Right cardiac atrium (tissue), 5 donors: ENCODE data around the gene TBC1D7. TPM values are rescaled to one million over a fixed set of nuclear protein-coding genes. Genes with fewer than 3 reads are reported as not detected.
"Not testable (repeated sequence)": the region's sequence is repeated elsewhere in the genome, so short reads cannot be mapped to it uniquely, and the experiment has no call there.

Experiments used
- ATAC-seq, 2 donors: fragments of 200-7000 bp; cut with Tn5 transposase; one replicate each; pipeline versions ENCODE4 v1.8.0 to v1.9.1; 2020; ENCODE audit warnings: moderate library complexity in 2 of 2, mild to moderate bottlenecking in 1 of 2
- DNase-seq, 3 donors: peaks; one replicate each; pipeline ENCODE4 v3.0.0-alpha.2; 2020
- H3K27ac ChIP-seq: one replicate; pipeline ENCODE4 v1.5.1; 2013; ENCODE audit warnings: mild to moderate bottlenecking, low read length, control low read depth, moderate library complexity
- H3K27me3 ChIP-seq: one replicate; pipeline ENCODE4 v1.6.1; 2013; ENCODE audit not compliant: control insufficient read depth, insufficient read depth
- H3K4me1 ChIP-seq: one replicate; pipeline ENCODE4 v1.6.1; 2013; ENCODE audit warnings: low read length; ENCODE audit not compliant: control insufficient read depth, insufficient read depth
- H3K4me3 ChIP-seq: one replicate; pipeline ENCODE4 v1.5.1; 2013; ENCODE audit warnings: low read length, control low read depth
- H3K9me3 ChIP-seq: one replicate; pipeline ENCODE4 v1.6.1; 2013; ENCODE audit warnings: low read length; ENCODE audit not compliant: control insufficient read depth
- WGBS: extraction: QIAGEN DNeasy Blood & Tissue Kit; methylation state at CpG from one replicate; pipeline ENCODE4 v1.1.7; 2013; 5-methylcytosine and 5-hydroxymethylcytosine counted together
- intact Hi-C, 4 donors: fragments of 100-400 bp; cut with DNase I; formaldehyde crosslinking; loops; one replicate each; pipeline versions ENCODE4 v1.11.0 to v1.14.0; 2022 to 2023
- polyA plus RNA-seq: library from polyadenylated mRNA; stranded (reverse); fragments of 200-250 nt; gene quantifications from one replicate; pipeline ENCODE4 v1.2.3, GENCODE V29; 2013
- total RNA-seq, 4 donors: library from RNA; stranded (reverse); fragmentation: NEBNext Ultra II Directional; extraction: Animal tissue kit (Norgen Biotek cat#: 25700); gene quantifications; one replicate each; pipeline ENCODE4 v1.2.1, GENCODE V29; 2021
- donor health status: healthy with polysubstance abuse.
- donor health status: DM: no; HTN: yes; CAD: no.
- donor health status: DM: no; HTN: no; CAD: no.
- donor health status: DM: no; HTN: yes; CAD: no; lungs with severe emphysema.
- donor health status: DM: yes; HTN: yes; CAD: no.

TBC1D7 gene
- total and polyA plus RNA-seq, 5 donors, result 21.0 to 41.8 (median 26.2) TPM

DNA sequence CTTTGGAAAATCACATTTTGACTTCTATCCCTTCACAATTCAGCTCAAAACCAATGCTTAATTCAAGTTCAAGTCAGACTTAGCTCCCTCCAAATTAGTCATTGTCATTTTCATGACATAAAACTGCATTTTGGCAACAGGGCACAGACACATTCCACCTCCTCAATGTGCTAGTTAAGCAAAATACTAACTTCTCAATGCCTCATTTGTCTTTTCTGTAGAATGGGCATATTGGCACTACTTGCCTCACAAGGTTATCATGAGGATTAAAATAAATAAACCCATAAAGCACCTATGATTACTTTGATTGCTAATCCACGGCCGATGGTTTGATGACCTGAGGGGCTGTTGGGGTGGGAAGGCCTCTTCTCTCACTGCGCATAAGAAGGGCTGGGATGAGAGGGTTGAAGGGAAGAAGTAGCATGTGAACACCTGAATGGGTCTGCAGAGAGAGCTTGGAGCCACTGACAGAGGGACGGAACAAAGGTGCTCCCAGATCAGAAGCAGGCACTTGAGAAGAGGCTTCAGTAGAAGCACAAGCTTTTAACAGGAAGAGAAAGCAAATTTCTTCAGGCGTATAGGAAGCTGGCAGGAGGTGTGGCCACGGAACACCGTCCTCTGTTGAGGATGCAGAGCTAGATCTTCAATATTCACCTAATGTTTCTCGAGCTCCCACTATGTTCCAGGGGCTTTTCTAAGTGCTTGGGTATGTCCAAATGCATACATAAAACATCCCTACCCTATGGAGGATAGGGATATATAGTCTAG is 11.7 kb upstream of the TBC1D7 start:
- Histone ChIP-seq H3K9me3 (no peaks in the 10 kb centered on the region), H3K4me1 (no peaks in the 10 kb centered on the region), H3K4me3 (no peak overlapping the region), H3K27me3 (no peaks in the 10 kb centered on the region), H3K27ac (no peak overlapping the region)
- intact Hi-C loops, result loop anchor here (5.0 to 10.0 kb wide), 5 partner anchors 75 to 235 kb away; partner anchors contain the start of genes GFOD1 (in 2 of the 4) and SIRT5 (in 1 of the 4)
- WGBS, result 74% methylated on average over 8 of the region's 8 CpGs
- no peak for ATAC-seq
- DNase-seq, result peak in 1 of 3 donors; percentile 42

- 76% methylated on average over 5 of the region's 5 CpGs for whole genome bisulfite sequencing
- intact Hi-C loops, result loop anchor here (5.0 to 10.0 kb wide), 5 partner anchors 77 to 237 kb away; partner anchors contain the start of genes GFOD1 (in 2 of the 4) and SIRT5 (in 1 of the 4)
- DNase-seq (peak in 1 of 3 donors; percentile 50), ATAC-seq (no peak)
- no peaks in the 10 kb centered on the region for H3K27me3 ChIP-seq
- H3K9me3 ChIP-seq, result no peaks in the 10 kb centered on the region
- H3K27ac ChIP-seq, result no peak overlapping the region
- no peaks in the 10 kb centered on the region for H3K4me1 ChIP-seq
- no peak overlapping the region for H3K4me3 ChIP-seq
These were observed 9.7 kb upstream of the TBC1D7 start for GRCh38 chr6:13338038-13338437.

- no peaks in the 10 kb centered on the region for H3K9me3 ChIP-seq
- 29% methylated on average over 11 of the region's 11 CpGs for WGBS
- H3K27ac ChIP-seq, result no peak overlapping the region
- no peaks in the 10 kb centered on the region for H3K4me1 ChIP-seq
- H3K4me3 ChIP-seq, result no peak overlapping the region
- peak; percentile 67 to 81 for ATAC-seq
- peak; percentile 78 to 94 (median 79) for DNase-seq
- no peaks in the 10 kb centered on the region for H3K27me3 ChIP-seq
- intact Hi-C loops, result loop anchor here (5.0 to 10.0 kb wide), 5 partner anchors 78 to 238 kb away; partner anchors contain the start of genes GFOD1 (in 2 of the 4) and SIRT5 (in 1 of the 4)
These were observed 8.2 kb upstream of the TBC1D7 start for GRCh38 chr6:13336553-13336952.

GRCh38 chr6:13334953-13335352 is 6.6 kb upstream of the TBC1D7 start:
- intact Hi-C loops, result loop anchor here (2.0 to 10.0 kb wide), 7 partner anchors 80 to 423 kb away; partner anchors contain the start of genes GFOD1 (in 2 of the 4) and SIRT5 (in 1 of the 4)
- Histone ChIP-seq H3K9me3 (no peaks in the 10 kb centered on the region), H3K4me1 (no peaks in the 10 kb centered on the region), H3K4me3 (no peak overlapping the region), H3K27ac (peak overlapping the region; percentile 61), H3K27me3 (no peaks in the 10 kb centered on the region)
- DNase-seq (peak in 2 of 3 donors; percentile 27 to 28), ATAC-seq (peak; percentile 32 to 76)
- WGBS, result 28% methylated on average over 3 of the region's 3 CpGs

GRCh38 chr6:13332349-13332706 is 4.0 kb upstream of the TBC1D7 start:
- peak overlapping the region; percentile 51 for H3K27ac ChIP-seq
- DNase-seq (no peak), ATAC-seq (no peak)
- no peak overlapping the region for H3K4me3 ChIP-seq
- no peaks in the 10 kb centered on the region for H3K27me3 ChIP-seq
- WGBS, result 64% methylated on average over 2 of the region's 2 CpGs
- intact Hi-C loops, result loop anchor here (5.0 to 10.0 kb wide), 5 partner anchors 82 to 420 kb away; partner anchors contain the start of genes GFOD1 (in 2 of the 4) and SIRT5 (in 1 of the 4)
- H3K9me3 ChIP-seq, result no peaks in the 10 kb centered on the region
- H3K4me1 ChIP-seq, result no peaks in the 10 kb centered on the region

GRCh38 chr6:13331516-13332348 is 3.4 kb upstream of the TBC1D7 start:
- Histone ChIP-seq H3K4me3 (no peak overlapping the region), H3K27me3 (no peaks in the 10 kb centered on the region), H3K27ac (peak overlapping the region; percentile 51), H3K4me1 (no peaks in the 10 kb centered on the region), H3K9me3 (no peaks in the 10 kb centered on the region)
- intact Hi-C loops, result loop anchor here (5.0 to 10.0 kb wide), 5 partner anchors 83 to 419 kb away; partner anchors contain the start of genes GFOD1 (in 2 of the 4) and SIRT5 (in 1 of the 4)
- ATAC-seq (peak in 1 of 2 donors; percentile 7), DNase-seq (no peak)
- WGBS, result 43% methylated on average over 13 of the region's 13 CpGs

DNA sequence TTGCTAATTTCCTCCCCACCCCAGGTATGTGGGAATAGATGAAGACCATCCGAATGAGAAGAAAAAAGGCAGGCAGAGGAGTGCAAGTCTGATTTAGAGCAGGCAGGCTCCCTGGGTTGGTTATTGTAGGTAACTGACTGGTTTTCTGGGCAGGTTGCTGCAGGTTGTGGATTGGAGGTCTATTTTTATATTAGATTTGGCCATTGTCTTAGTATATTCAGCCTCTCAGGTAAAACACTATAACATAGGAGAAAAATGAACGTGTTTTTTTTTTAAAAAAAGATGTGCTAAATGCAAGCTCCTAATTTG is 492 bp upstream of the TBC1D7 start:
- Histone ChIP-seq H3K4me1 (no peaks in the 10 kb centered on the region), H3K27ac (peak overlapping the region; percentile 77), H3K9me3 (no peaks in the 10 kb centered on the region), H3K4me3 (peak overlapping the region; percentile 67), H3K27me3 (no peaks in the 10 kb centered on the region)
- ATAC-seq, result no peak
- WGBS, result 2% methylated on average over 2 of the region's 2 CpGs
- DNase-seq, result no peak
- intact Hi-C loops, result loop anchor here in 1 of 4 donors (10.0 kb wide), 1 partner anchor 414 kb away; no protein-coding TSS in a partner anchor

DNA sequence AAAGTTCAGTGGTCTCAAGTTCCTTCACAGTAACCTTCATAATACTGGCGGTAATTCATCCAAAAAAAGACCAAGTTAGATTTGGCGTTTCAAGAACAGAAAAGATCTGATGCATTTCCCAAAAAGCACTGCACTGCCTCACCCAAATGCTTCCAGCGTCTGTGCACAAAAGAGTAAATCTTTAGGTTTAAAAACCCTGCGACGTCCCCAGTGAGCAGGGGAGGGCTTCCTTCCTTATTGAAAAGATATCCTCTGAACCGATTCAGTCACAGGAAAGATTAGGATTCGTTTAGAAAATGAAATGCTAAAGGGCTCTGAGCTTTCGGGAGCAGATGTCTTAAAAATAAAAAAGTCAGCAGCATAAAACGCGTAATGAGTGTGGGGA is 654 bp downstream of the TBC1D7 start:
- intact Hi-C loops, result loop anchor here in 1 of 4 donors (10.0 kb wide), 1 partner anchor 413 kb away; no protein-coding TSS in a partner anchor

DNA sequence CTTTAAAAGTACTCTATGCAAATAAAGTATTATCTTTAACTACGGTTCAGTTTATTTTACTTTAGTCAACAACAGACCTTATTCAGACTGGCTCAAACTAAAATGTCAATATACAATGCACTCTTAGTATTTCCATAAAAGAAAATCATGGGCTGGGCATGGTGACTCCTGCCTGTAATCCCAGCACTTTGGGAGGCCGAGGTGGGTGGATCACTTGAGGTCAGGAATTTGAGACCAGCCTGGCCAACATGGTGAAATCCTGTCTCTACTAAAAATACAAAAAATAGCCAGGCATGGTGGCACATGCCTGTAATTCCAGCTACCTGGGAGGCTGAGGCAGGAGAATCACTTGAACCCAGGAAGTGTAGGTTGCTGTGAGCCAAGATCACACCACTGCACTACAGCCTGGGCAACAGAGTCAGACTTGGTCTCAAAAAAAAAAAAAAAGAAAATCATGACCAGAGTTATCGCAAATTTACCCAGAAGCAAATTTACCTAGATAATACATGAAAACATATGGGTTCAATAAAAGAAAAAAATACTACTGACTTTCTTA is 2.2 kb downstream of the TBC1D7 start:
- not testable (repeated sequence) for H3K27ac ChIP-seq, DNase-seq, ATAC-seq, H3K4me1 ChIP-seq, H3K9me3 ChIP-seq, H3K27me3 ChIP-seq, H3K4me3 ChIP-seq
- intact Hi-C loops, result loop anchor here in 1 of 4 donors (10.0 kb wide), 1 partner anchor 411 kb away; no protein-coding TSS in a partner anchor
- WGBS, result 90% methylated on average over 3 of the region's 3 CpGs

More for the DNA sequence above, 654 bp downstream of the TBC1D7 start:
- no peak for DNase-seq
- Histone ChIP-seq H3K27ac (peak overlapping the region; percentile 77), H3K4me1 (no peaks in the 10 kb centered on the region), H3K9me3 (no peaks in the 10 kb centered on the region), H3K27me3 (no peaks in the 10 kb centered on the region), H3K4me3 (peak overlapping the region; percentile 67)
- ATAC-seq, result peak in 1 of 2 donors; percentile 2
- WGBS, result under 1% methylated on average over 10 of the region's 10 CpGs

GRCh38 chr6:13319891-13320564 is 8.3 kb downstream of the TBC1D7 start:
- intact Hi-C loops, result loop anchor here in 1 of 4 donors (10.0 kb wide), 1 partner anchor 405 kb away; no protein-coding TSS in a partner anchor
- Histone ChIP-seq H3K4me1 (no peaks in the 10 kb centered on the region), H3K27me3 (no peaks in the 10 kb centered on the region), H3K9me3 (no peaks in the 10 kb centered on the region), H3K4me3 (no peak overlapping the region), H3K27ac (no peak overlapping the region)
- DNase-seq, result no peak
- peak in 1 of 2 donors; percentile 45 for ATAC-seq
- WGBS, result 87% methylated on average over 5 of the region's 5 CpGs
